Adrenal gland (tissue), 5 donors: ENCODE measurements around the gene KMT2D.

Experiments used
- CTCF ChIP-seq, 6 experiments: fragments of 450-650 bp in 4 of 6; fragments of 200-600 bp in 2 of 6; sonication (generic) in 1 of 6; IDR thresholded peaks; 1 replicate in 5 of 6; 2 replicates in 1 of 6; pipeline versions ENCODE4 v1.5.1 to v1.8.0; 2016 to 2021; ENCODE audit warnings: antibody characterized with exemption in 6 of 6, mild to moderate bottlenecking in 2 of 6, moderate library complexity in 1 of 6
- POLR2A ChIP-seq, 2 donors: fragments of 450-650 bp; IDR thresholded peaks; one replicate each; pipeline ENCODE4 v1.6.1; 2017; ENCODE audit warnings: antibody characterized with exemption in 2 of 2, mild to moderate bottlenecking in 2 of 2, moderate library complexity in 1 of 2
- donor health status: DM: no; HTN: no; CAD: no.

GRCh38 chr12:49051373-49051764 lies 9.2 kb downstream of the KMT2D start:
- no peak for TF ChIP-seq CTCF (IDR thresholded peaks at IDR 0.05)
- no peak for TF ChIP-seq POLR2A (IDR thresholded peaks at IDR 0.05)
